ENCODE measurements around the gene CIB4.
A peak's percentile ranks its signal among the peaks of the same experiment; 100 is the strongest.

Gene CIB4

DNA sequence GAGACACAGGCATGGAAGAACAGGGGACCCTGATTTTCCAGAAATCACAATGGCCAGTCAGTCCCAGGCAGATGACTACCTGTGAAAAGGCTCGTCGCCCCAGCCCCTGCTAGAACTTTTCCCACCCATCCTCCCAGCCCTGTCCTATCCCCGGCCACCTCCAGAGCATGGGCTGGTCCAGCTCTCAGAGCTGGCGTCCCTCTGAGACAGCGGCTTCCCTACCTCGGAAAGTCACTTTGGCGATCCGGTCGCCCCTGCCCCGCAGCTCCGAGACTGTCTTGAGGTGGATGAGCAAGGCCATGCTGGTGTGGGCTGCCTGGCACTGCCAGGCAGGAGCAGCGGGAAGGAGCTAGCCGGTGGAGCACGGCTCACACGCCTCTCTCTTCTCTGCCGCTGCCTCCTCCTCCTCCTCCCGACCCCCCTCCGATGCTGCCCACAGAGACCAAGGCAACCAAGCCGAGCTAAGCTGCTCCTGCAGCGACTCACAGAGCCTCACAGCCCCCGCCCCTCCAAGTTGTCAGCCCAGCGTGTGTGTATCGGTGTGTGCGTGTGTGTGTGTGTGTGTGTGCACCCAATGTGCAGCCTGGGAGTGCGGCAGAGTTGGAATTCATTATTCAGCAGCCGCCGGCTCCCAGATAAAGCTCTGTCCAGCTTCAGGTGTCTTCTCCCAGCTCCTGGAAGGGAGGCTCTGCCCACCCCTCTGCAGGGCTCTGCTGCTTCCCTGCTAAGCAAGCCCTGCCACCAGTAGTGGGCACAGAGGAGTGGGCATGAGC, 82.7 kb downstream of the CIB4 start:
- in situ Hi-C loops (cut with HindIII; ENCODE audit: low pct_unique_long_range_greater_than_20kb, low sequenced_read_pairs), result no loop called here
- TF ChIP-seq JUND (IDR thresholded peaks at IDR 0.05; ENCODE audit: low read depth), result no peak
- DNase-seq (ENCODE audit: low read depth in 1 of 2, low spot score in 1 of 2), result no peak

DNA sequence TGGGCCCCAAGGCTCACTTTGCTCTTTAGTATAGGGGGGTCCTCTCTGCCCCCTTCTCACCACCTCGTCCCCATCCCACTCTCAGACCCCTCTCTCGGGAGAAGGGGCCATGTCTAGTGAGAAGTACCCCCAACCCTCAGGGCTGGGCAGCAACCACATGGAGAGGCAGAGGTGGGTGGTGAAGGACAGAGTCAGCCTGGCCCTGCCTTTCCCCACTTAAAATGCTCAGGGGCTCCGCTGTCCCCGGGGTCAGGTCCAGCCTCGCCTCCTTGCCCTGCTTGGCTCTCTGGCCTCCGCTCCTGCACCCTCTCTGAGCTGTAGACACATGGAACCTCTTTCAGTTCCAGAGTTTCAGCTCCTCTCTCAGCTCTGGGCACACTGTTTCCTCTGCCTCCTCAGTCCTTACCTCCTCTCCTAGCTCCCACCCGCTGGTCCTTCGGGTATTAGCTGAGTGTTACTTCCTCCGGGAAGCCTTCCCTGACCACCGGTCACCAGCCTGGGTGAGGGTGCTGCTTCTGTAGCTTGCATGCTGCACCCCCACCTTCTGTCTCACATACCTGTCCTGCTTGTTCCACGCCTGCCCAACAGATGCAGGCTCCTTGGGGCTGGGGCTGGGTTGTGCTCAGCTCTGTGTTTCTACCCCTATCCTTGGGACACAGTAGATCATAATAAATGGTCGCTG, 83.8 kb downstream of the CIB4 start:
- in situ Hi-C loops (cut with HindIII; ENCODE audit: low pct_unique_long_range_greater_than_20kb, low sequenced_read_pairs), result no loop called here
- DNase-seq (ENCODE audit: low read depth in 1 of 2, low spot score in 1 of 2), result no peak
- TF ChIP-seq JUND (IDR thresholded peaks at IDR 0.05; ENCODE audit: low read depth), result no peak

DNA sequence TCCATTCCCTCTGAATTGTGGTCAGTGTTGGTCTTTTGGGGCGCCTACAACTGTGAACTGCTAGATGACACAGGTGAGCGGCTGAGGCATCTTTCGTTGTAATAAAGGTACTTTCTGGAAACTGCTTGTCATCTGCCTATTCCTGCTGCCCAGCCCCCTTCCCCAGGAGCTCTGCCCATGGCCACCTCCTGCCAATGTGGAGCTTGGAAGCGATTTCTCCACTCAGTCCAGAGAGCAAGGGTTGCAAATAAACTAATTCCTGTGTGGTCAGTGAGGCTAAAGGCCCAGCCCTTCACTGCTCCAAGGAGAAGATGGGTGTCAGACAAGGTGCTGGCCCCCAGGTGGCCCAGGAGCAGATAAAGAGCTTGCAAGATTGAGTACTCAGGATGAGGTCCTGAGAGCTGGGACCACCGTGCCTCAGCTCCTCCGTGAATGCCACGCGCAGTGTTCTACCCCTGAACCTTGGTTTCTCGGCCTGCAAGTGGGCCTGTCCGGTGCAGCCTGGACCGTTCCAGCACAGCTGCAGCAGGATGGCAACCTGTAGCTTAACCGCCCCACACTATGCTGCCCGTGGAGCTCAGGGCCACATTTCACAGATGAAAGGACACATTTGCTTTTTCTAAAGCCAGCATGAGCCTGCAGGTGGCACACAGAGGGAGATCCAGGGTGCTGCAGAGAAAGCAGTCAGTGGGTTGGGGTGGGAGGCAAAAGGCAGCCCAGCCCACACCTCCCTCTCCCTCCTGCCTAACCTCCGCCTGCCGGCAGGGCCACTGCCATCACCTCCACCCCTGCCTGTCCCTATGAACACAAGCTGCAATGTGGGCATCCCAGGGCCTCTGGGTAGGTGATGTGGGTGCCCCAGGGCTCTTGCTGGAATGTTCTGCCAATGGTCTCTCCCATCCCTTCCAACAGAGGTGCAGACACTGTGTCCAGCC, 84.6 kb downstream of the CIB4 start:
- TF ChIP-seq JUND (IDR thresholded peaks at IDR 0.05; ENCODE audit: low read depth), result no peak
- DNase-seq (ENCODE audit: low read depth in 1 of 2, low spot score in 1 of 2), result no peak
- in situ Hi-C loops (cut with HindIII; ENCODE audit: low pct_unique_long_range_greater_than_20kb, low sequenced_read_pairs), result no loop called here

DNA sequence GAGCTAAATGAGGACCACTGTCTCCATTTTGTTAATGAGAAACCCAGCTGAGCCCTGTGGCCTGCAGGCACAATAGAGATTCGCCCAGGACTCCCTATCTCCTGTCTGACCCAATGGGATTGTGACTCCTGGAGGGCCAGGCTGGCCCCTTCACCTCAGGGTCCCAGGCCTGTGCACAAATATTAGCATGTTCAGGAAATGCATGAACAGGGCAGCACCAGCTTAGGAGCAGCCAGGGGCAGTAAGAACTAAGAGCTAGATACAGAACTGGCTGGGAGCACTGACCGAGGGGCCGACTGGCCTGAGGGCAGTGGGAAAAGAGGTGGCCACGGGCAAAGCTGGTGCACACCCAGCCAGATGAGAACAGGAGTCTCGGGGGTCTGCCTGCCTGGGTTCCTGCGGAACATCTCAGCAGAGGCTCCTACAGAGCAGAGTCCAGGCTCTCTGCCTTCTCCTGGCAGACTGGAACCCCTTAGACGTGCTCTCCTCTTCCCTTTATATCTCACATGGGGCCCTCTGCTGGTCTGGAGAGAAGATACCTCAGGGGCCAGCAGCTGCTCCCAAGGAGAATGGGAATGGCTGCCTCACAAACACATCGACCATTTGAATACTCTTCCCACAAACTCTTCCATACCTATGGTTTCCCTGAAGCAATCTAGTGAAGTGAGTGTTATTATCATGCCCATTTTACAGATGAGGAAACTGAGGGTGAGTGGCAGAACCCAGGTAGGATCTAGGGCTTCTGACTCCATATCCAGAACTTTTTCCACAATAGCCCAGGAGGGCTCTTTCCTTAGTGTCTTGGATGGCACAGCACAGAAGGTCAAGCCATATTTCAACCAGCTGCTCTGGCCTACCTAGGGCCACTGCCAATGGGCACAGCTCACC, 85.7 kb downstream of the CIB4 start:
- no peak for TF ChIP-seq JUND (IDR thresholded peaks at IDR 0.05; ENCODE audit: low read depth)
- in situ Hi-C loops (cut with HindIII; ENCODE audit: low pct_unique_long_range_greater_than_20kb, low sequenced_read_pairs), result no loop called here
- DNase-seq (ENCODE audit: low read depth in 1 of 2, low spot score in 1 of 2), result peak in 1 of 2 experiments; percentile 39

DNA sequence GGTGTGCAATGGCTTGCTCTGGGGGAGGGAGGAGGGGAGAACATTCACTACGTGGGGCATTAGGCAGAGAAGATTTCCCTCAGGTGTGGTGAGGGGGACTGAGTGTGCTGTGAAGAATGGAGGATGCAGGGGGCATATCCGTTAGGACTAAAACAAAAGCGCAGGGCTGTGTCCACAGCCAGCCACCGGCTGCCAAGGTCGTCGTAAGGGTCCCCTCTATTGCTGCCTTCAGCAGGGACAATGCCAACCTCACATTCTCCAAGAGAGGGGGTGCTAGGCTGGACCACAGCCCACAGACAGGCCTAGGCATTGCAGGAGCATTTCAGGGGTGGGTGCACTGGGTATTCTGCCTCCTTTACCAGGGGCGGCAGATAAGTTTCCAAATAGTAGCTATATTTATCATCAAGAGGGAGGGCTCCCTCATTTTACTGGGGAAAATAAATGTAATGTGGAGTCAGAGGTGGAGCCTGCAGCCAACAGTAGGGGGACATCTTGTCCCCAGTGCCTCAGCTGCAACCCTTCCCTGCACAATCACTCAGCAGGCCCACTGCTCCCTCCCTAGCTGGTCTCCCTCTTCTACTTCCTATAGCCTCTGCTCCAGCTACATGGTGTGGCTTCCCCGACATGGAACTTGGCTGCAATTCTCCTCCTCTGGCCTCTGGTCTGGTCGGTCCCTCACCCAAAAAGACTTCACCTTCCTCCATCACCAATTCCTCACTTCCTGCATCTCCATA, 88.4 kb downstream of the CIB4 start:
- no peak for TF ChIP-seq JUND (IDR thresholded peaks at IDR 0.05; ENCODE audit: low read depth)
- in situ Hi-C loops (cut with HindIII; ENCODE audit: low pct_unique_long_range_greater_than_20kb, low sequenced_read_pairs), result no loop called here
- DNase-seq (ENCODE audit: low read depth in 1 of 2, low spot score in 1 of 2), result no peak

DNA sequence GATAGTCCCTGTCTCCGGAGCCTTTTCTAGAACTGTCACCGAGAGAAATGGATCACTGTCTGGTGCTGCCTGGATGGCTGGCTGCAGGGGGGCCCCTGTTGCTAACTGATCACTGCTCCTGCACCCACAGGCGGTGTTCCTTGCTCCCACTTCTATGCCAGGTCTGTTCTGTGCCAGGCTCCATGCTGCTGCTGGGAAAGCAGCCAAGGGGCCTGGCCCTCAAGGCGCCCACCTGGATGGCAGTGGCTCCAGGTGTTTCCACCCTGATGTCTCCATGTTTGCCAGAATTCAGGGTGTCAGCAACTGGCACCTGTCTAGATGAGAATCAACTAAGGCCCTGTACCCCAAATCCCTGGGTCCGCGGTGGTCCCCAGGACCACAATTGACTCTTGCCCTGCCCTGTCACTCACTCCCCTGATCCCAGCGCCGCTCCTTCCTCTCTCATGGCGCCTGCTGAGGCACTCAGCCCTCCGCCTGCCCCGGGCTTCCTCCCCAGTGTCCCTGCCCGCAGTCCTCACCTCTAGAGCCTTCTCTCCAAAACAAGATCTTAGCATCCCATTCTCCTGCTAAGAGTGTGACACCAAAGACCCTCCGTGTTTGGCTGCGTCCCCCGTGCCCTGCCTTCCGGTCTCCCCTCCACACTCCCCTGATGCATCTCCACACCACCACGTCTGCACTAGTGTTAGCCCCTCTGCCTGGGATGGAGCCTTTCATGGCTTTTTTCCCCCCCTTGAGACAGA, 90.7 kb downstream of the CIB4 start:
- no peak for TF ChIP-seq JUND (IDR thresholded peaks at IDR 0.05; ENCODE audit: low read depth)
- in situ Hi-C loops (cut with HindIII; ENCODE audit: low pct_unique_long_range_greater_than_20kb, low sequenced_read_pairs), result no loop called here
- no peak for DNase-seq (ENCODE audit: low read depth in 1 of 2, low spot score in 1 of 2)

DNA sequence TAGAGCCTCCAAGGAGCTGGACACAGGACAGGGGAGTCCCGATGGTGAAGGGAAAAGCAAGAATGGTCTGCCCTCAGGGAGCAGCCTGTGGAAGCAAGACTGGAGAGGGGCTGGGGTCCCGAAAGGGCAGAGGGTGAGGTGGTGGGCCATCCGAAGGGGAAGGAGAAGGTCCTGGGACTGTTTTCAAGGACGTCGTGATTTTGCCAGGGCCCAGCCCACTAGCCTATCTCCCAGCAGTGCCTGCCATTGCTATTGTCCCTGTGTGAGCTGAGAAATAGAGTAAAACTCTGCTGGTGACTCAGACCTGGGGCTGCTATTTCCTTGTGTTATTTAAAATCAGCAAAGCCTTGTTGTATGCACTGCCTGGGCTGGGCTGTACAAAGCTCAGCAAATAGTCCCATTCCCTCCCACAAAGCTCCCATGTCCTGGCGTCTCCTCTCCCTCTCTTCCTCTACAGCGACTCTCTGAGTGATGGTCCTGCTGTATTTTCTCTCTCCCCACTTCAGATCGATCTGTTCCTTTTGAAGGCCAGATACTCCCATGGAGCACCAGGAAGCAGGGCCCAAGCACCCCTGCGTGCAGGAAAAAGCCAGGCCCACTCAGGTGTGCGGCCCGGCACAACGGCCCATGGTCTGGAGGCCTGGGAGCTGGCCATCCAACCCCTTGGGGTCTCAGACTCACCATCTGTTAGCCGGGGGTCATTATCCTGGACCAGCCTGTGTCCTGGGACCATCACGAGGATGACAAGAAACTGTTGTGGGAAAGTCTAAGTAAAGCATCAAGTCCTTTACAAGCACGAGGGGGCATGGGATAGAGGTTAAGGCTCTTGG, 98.3 kb downstream of the CIB4 start:
- no peak for TF ChIP-seq JUND (IDR thresholded peaks at IDR 0.05; ENCODE audit: low read depth)
- in situ Hi-C loops (cut with HindIII; ENCODE audit: low pct_unique_long_range_greater_than_20kb, low sequenced_read_pairs), result no loop called here
- DNase-seq (ENCODE audit: low read depth in 1 of 2, low spot score in 1 of 2), result no peak

DNA sequence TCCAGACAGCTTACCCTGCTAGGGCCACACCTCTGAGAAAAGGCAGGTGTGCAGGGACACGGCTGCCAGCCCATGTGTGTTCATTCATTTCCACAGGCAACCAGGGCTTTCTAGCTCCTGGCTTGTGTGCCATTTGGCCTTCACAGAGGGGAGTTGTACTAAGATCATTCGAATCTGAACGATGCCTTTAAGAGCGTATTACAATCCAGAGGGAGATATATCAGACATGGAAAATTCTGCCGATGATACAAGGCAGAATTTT, 99.0 kb downstream of the CIB4 start:
- in situ Hi-C loops (cut with HindIII; ENCODE audit: low pct_unique_long_range_greater_than_20kb, low sequenced_read_pairs), result no loop called here
- DNase-seq (ENCODE audit: low read depth in 1 of 2, low spot score in 1 of 2), result no peak
- TF ChIP-seq JUND (IDR thresholded peaks at IDR 0.05; ENCODE audit: low read depth), result no peak

DNA sequence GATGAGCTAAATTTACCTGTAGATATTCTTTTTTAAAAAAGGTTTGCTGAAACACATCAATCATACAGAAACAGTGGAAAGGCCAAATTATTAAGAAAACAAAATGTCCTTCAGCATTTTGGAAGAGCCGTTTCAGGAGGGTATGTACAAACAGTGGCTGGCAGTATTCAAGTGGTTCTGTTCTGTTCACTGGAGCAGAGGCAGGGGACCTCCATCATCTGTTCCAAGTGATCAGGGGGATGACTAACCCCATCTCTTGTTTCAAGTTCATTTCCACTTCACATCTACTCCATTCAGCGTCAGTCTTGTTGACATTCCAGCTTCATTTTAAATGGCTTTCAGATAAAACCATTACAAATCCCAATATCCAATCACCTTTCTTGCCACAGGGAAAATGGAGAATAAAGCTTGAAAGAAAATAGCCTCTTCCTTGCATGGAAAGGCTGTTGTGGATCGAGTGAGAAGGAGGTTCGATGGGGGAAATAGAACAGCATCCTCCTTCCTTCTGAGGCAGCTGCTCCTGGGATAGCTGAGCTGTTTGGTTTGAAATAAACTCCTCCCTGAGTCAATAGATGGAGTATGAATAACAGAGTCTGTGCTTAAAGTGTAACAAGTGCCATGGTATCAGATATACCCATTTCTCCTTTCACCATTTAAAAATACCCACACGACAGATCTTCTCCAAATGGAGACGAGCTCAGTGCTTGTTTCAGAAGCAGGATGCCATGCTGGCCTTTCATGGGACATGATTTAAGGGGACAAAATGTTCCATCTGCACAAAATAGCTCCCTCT, 99.6 kb downstream of the CIB4 start:
- in situ Hi-C loops (cut with HindIII; ENCODE audit: low pct_unique_long_range_greater_than_20kb, low sequenced_read_pairs), result no loop called here
- DNase-seq (ENCODE audit: low read depth in 1 of 2, low spot score in 1 of 2), result no peak
- no peak for TF ChIP-seq JUND (IDR thresholded peaks at IDR 0.05; ENCODE audit: low read depth)

DNA sequence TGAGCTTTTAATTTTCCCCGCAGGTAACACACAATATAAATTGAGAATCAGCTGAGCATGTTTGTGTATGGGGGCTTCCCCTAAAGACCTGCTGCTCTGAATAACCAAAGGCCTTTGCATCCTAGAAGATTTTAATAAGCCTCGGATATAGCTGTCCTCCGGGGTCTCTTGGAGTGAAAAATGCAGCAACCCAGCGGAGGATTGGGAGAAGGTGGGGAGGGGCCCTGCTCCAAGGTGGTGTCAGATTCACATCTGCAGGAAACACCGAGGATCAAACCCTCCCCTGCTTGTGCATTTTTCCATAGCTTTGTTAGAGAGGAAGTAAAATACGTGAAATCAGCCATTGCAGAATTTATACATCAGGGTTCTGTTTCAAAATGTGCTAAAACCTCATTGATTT, 100.2 kb downstream of the CIB4 start:
- DNase-seq (ENCODE audit: low read depth in 1 of 2, low spot score in 1 of 2), result no peak
- no peak for TF ChIP-seq JUND (IDR thresholded peaks at IDR 0.05; ENCODE audit: low read depth)
- in situ Hi-C loops (cut with HindIII; ENCODE audit: low pct_unique_long_range_greater_than_20kb, low sequenced_read_pairs), result no loop called here

Measured in T47D (cell line).